Measurements from ENCODE around the gene MAML3.

Gene MAML3

GRCh38 chr4:139777757-139778156, 376.2 kb downstream of the MAML3 start:
- no peak for DNase-seq

GRCh38 chr4:139776235-139776634, 377.7 kb downstream of the MAML3 start:
- DNase-seq = no peak

GRCh38 chr4:139774759-139775487, 379.1 kb downstream of the MAML3 start:
- no peak for DNase-seq

GRCh38 chr4:139773560-139774318, 380.2 kb downstream of the MAML3 start:
- peak in 1 of 14 donors; percentile 29 for DNase-seq

- no peak for DNase-seq
Measured at GRCh38 chr4:139770361-139770760, 383.6 kb downstream of the MAML3 start.

- no peak for DNase-seq
Measured at GRCh38 chr4:139769364-139769763, 384.6 kb downstream of the MAML3 start.

GRCh38 chr4:139768896-139769295, 385.1 kb downstream of the MAML3 start:
- no peak for DNase-seq

- DNase-seq = no peak
Measured at GRCh38 chr4:139768366-139768765, 385.6 kb downstream of the MAML3 start.

- DNase-seq = no peak
Measured at GRCh38 chr4:139767585-139767984, 386.4 kb downstream of the MAML3 start.

- no peak for DNase-seq
Measured at GRCh38 chr4:139767168-139767567, 386.8 kb downstream of the MAML3 start.

GRCh38 chr4:139764686-139765310, 389.2 kb downstream of the MAML3 start:
- peak in 1 of 14 donors; percentile 79 for DNase-seq

- peak in 1 of 14 donors; percentile 61 for DNase-seq
Measured at GRCh38 chr4:139764182-139764581, 389.8 kb downstream of the MAML3 start.

GRCh38 chr4:139763672-139764071, 390.3 kb downstream of the MAML3 start:
- DNase-seq = peak in 1 of 14 donors; percentile 80

- DNase-seq = peak in 1 of 14 donors; percentile 74
Measured at GRCh38 chr4:139763205-139763604, 390.8 kb downstream of the MAML3 start.

GRCh38 chr4:139762720-139763119, 391.3 kb downstream of the MAML3 start:
- DNase-seq = no peak

- no peak for DNase-seq
Measured at GRCh38 chr4:139761461-139761860, 392.5 kb downstream of the MAML3 start.

GRCh38 chr4:139760567-139760966, 393.4 kb downstream of the MAML3 start:
- no peak for DNase-seq

GRCh38 chr4:139759097-139759496, 394.9 kb downstream of the MAML3 start:
- no peak for DNase-seq

- DNase-seq = peak in 1 of 14 donors; percentile 31
Measured at GRCh38 chr4:139756391-139757180, 397.4 kb downstream of the MAML3 start.

- DNase-seq = peak in 1 of 14 donors; percentile 89
Measured at GRCh38 chr4:139754938-139755337, 399.0 kb downstream of the MAML3 start.

- no peak for DNase-seq
Measured at GRCh38 chr4:139753686-139754085, 400.3 kb downstream of the MAML3 start.

GRCh38 chr4:139749835-139750498, 404.0 kb downstream of the MAML3 start:
- DNase-seq = no peak

Measured in C1 segment of cervical spinal cord (tissue), 14 donors.